Activated naive CD8-positive, alpha-beta T cell treated with anti-CD3 and anti-CD28 coated beads, Interleukin-2, amount 50 U/mL, for 24 hours (primary cell): ENCODE data around the gene EXOC3.
A peak's percentile ranks its signal among the peaks of the same experiment; 100 is the strongest.
"Not testable (repeated sequence)": the region's sequence is repeated elsewhere in the genome, so short reads cannot be mapped to it uniquely, and the experiment has no call there.

ENCODE experiments used
- ATAC-seq: fragments of 150-1000 bp; cut with Tn5 transposase; one replicate; pipeline ENCODE4 v1.10.0; 2021
- DNase-seq: peaks from one replicate; pipeline ENCODE4 v3.0.0; 2021
- H3K27ac Mint-ChIP-seq: one replicate; pipeline ENCODE4 v1.8.0; 2021; ENCODE audit warnings: mild to moderate bottlenecking, mixed read lengths
- H3K27me3 Mint-ChIP-seq: one replicate; pipeline ENCODE4 v1.8.0; 2021; ENCODE audit warnings: mixed read lengths
- H3K36me3 Mint-ChIP-seq: one replicate; pipeline ENCODE4 v1.8.0; 2021; ENCODE audit warnings: low read depth, mixed read lengths
- H3K4me1 Mint-ChIP-seq: one replicate; pipeline ENCODE4 v1.8.0; 2021; ENCODE audit warnings: mixed read lengths
- H3K4me3 Mint-ChIP-seq: one replicate; pipeline ENCODE4 v1.8.0; 2021; ENCODE audit warnings: mild to moderate bottlenecking, moderate library complexity, mixed read lengths
- H3K9me3 Mint-ChIP-seq: one replicate; pipeline ENCODE4 v1.8.0; 2021; ENCODE audit warnings: mixed read lengths

Gene EXOC3

DNA sequence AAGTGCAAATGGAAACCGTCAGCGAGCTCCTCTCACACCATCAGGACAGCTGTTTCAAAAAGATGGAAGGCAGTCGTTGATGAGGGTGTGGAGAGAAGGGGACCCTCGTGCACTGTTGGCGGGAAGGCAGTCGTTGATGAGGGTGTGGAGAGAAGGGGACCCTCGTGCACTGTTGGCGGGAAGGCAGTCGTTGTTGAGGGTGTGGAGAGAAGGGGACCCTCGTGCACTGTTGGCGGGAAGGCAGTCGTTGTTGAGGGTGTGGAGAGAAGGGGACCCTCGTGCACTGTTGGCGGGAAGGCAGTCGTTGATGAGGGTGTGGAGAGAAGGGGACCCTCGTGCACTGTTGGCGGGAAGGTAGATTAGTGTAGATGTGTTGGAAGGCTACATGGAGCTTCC lies 40.8 kb upstream of the EXOC3 start:
- H3K27ac Mint-ChIP-seq, H3K9me3 Mint-ChIP-seq, ATAC-seq, H3K4me3 Mint-ChIP-seq, DNase-seq: not testable (repeated sequence)
- peaks cover 22% of the 10 kb centered on the region for H3K36me3 Mint-ChIP-seq
- H3K27me3 Mint-ChIP-seq: peaks cover 12% of the 10 kb centered on the region
- peaks cover 46% of the 10 kb centered on the region for H3K4me1 Mint-ChIP-seq

GRCh38 chr5:402615-403359 lies 40.2 kb upstream of the EXOC3 start:
- Mint-ChIP-seq H3K9me3 (no peaks in the 10 kb centered on the region), H3K4me1 (peaks cover 46% of the 10 kb centered on the region), H3K27me3 (peaks cover 12% of the 10 kb centered on the region), H3K27ac (no peak overlapping the region), H3K4me3 (peak overlapping the region; percentile 18), H3K36me3 (peaks cover 22% of the 10 kb centered on the region)
- ATAC-seq: peak; percentile 11
- DNase-seq: no peak

DNA sequence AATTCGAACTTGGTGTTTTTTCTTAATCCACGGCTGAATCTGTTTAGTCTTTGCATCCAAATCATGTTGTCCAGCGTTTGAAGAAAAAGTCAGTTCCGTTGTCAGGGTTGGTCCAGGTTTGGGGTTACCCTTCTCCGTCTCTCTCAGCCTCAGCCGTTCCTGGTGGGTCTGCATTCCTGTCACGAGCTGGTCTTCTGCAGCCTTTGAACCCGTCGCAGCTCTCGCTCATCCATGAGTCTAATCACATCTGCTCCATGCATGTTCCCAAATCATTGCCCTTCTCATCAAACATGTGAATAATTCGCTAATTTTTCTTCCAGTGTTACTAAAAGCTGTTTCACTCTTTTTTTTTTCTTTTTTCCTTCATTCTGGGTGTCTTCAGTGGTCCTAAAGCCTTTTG lies 39.0 kb upstream of the EXOC3 start:
- peaks cover 22% of the 10 kb centered on the region for H3K36me3 Mint-ChIP-seq

DNA sequence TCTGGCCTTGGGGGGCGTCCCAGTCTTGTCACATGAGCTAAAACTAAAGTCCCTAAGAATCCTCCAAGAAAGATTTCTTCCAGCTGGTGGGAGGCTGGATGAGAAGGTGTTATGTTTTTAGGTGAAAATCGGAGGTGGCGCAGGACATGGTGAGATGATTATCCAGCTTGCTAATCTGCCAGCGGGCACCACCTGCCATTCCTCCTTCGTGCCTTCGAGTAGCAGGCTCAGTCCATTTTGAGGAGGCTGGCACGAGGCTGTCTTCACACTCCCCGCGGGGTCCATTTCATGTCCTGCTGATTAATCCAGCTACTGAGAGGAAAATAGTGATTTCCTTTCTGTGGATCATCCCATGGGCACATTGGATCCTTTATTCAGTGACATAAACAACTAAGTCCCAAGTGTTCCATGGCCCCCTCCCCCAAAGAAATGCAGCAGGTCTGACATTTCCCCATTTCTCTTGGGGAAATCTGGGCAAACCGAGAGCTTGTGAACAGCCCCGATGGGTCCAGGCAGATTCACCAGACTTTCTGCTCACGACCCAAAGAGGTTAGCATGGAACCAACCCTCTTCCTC lies 38.2 kb upstream of the EXOC3 start:
- Mint-ChIP-seq H3K4me1 (peaks cover 32% of the 10 kb centered on the region), H3K9me3 (no peaks in the 10 kb centered on the region), H3K4me3 (no peak overlapping the region), H3K27me3 (peaks cover 16% of the 10 kb centered on the region), H3K27ac (no peak overlapping the region), H3K36me3 (peaks cover 20% of the 10 kb centered on the region)
- DNase-seq (no peak), ATAC-seq (no peak)

More for the DNA sequence above, 39.0 kb upstream of the EXOC3 start:
- peaks cover 12% of the 10 kb centered on the region for H3K27me3 Mint-ChIP-seq
- no peaks in the 10 kb centered on the region for H3K9me3 Mint-ChIP-seq
- no peak overlapping the region for H3K27ac Mint-ChIP-seq
- no peak for ATAC-seq
- H3K4me1 Mint-ChIP-seq: peaks cover 40% of the 10 kb centered on the region
- no peak for DNase-seq
- H3K4me3 Mint-ChIP-seq: no peak overlapping the region

DNA sequence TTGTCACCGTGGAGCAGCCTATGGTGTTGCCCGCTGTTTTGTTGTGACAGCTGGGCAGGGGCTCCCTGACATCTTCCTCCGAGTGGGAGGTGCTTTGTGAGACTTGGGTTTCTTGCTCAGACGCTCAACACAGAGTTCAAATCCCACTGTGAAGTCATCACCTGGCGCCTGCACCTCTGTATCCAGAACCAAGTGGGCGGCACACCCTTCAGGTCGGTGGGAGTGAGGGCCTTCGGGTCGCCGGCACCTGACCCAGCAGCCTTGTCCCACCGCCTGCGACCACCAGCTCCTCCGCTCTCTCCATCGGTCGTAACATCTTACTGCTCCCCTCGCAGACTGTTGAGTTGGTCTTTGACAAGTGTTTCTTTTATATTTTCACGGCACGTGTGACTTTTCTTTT lies 37.6 kb upstream of the EXOC3 start:
- Mint-ChIP-seq H3K27me3 (peaks cover 16% of the 10 kb centered on the region), H3K27ac (peak overlapping the region; percentile 9), H3K9me3 (no peaks in the 10 kb centered on the region), H3K4me3 (no peak overlapping the region), H3K36me3 (peaks cover 16% of the 10 kb centered on the region), H3K4me1 (peaks cover 26% of the 10 kb centered on the region)
- ATAC-seq (no peak), DNase-seq (no peak)

DNA sequence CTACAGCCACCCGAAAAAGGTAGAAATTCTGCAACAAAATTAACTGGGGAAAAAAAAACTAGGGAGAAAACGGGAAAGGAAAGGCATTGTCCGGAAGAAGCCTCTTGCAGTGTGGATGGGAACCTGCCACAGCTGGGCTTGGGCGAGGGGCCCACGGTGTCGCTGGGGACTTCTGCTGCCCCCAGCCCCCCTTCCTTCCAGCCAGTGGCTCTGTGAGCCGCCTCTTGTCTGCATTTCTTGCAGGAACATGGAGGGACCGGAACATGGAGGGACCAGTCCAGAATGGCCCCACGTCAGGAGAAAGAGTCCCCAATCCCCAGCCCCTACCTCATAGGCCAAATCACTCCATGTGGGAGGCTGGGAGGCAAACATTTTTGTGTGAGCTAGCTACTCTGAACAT lies 36.9 kb upstream of the EXOC3 start:
- no peak overlapping the region for H3K27ac Mint-ChIP-seq
- H3K4me3 Mint-ChIP-seq: no peak overlapping the region
- peaks cover 29% of the 10 kb centered on the region for H3K4me1 Mint-ChIP-seq
- ATAC-seq (no peak), DNase-seq (no peak)
- H3K36me3 Mint-ChIP-seq: peaks cover 14% of the 10 kb centered on the region
- H3K27me3 Mint-ChIP-seq: peaks cover 16% of the 10 kb centered on the region
- H3K9me3 Mint-ChIP-seq: no peaks in the 10 kb centered on the region

DNA sequence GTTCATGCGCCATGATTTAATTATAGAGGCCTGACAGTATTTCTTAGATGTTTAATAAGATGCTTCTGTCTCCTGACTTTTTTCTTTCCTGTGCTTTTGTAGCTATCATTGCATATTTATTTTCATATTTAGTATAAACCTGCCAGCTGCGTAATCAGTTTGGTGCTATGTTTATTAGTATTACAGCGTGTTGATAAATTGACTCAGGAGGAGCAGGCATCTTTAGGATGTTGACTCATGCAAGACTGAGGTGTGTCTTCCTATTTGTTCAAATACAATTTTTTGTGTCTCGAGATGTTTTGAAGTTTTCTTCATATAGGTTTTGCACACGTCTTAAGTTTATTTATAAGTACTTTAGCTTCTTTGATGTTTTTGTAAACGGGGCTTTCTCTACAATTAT lies 35.9 kb upstream of the EXOC3 start:
- no peaks in the 10 kb centered on the region for H3K9me3 Mint-ChIP-seq
- peaks cover 33% of the 10 kb centered on the region for H3K4me1 Mint-ChIP-seq
- DNase-seq (no peak), ATAC-seq (no peak)
- H3K4me3 Mint-ChIP-seq: no peak overlapping the region
- peaks cover 9% of the 10 kb centered on the region for H3K36me3 Mint-ChIP-seq
- peaks cover 11% of the 10 kb centered on the region for H3K27me3 Mint-ChIP-seq
- H3K27ac Mint-ChIP-seq: no peak overlapping the region

DNA sequence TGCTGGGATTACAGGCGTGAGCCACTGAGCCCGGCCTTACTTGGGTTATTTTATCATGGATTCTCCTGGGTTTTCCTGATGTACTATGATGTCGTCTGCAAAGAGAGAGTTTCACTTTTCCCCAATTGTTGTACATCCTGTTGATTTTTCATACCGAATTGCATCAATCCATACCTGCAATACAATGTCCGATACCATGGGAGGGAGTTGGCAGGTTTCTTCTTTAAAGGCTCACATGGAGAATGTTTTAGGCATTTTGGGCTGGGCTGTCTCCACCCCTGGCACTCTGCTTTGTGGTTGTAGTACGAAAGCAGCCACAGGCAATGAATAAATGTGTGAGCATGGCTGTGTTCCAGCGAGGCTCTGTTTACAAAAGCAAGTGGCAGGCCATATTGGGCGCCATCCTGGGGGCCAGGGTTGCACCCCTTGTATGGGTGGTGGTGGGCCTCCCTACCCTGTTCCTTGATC lies 35.1 kb upstream of the EXOC3 start:
- Mint-ChIP-seq H3K4me1 (peaks cover 35% of the 10 kb centered on the region), H3K27me3 (peaks cover 10% of the 10 kb centered on the region), H3K36me3 (peaks cover 9% of the 10 kb centered on the region), H3K9me3 (no peaks in the 10 kb centered on the region), H3K4me3 (no peak overlapping the region), H3K27ac (no peak overlapping the region)
- no peak for DNase-seq
- ATAC-seq: no peak

- peaks cover 11% of the 10 kb centered on the region for H3K36me3 Mint-ChIP-seq
- peaks cover 39% of the 10 kb centered on the region for H3K4me1 Mint-ChIP-seq
- no peaks in the 10 kb centered on the region for H3K9me3 Mint-ChIP-seq
- H3K27ac Mint-ChIP-seq: peak overlapping the region; percentile 57
- no peak overlapping the region for H3K4me3 Mint-ChIP-seq
- ATAC-seq: no peak
- no peak for DNase-seq
- H3K27me3 Mint-ChIP-seq: peaks cover 4% of the 10 kb centered on the region
Observed at GRCh38 chr5:410911-411517, 32.0 kb upstream of the EXOC3 start.

DNA sequence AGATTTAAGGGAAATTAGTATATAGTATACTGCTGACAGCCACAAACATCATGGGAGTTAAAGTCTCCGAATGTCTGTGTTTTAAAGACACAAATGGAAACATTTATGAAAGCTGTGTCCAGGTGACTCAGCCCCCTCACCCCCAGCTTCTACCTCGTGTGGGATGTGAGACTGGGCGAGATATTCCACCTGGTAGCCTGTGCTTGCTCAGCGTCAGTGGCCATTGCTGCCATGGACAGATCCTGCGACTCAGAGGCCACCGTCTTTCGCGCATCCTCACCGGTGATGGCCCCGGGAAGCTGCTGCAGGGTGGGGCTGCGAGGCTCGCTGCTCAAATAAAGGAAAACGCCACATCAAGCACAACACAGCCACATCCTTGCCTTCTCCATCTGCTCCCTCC lies 31.2 kb upstream of the EXOC3 start:
- peaks cover 39% of the 10 kb centered on the region for H3K4me1 Mint-ChIP-seq
- peak; percentile 88 for ATAC-seq
- peak; percentile 61 for DNase-seq

GRCh38 chr5:414991-415927 lies 27.7 kb upstream of the EXOC3 start:
- DNase-seq, ATAC-seq, H3K4me3 Mint-ChIP-seq, H3K27ac Mint-ChIP-seq, H3K27me3 Mint-ChIP-seq, H3K9me3 Mint-ChIP-seq: not testable (repeated sequence)
- peaks cover 11% of the 10 kb centered on the region for H3K36me3 Mint-ChIP-seq
- H3K4me1 Mint-ChIP-seq: peaks cover 39% of the 10 kb centered on the region

More for the DNA sequence above, 31.2 kb upstream of the EXOC3 start:
- no peaks in the 10 kb centered on the region for H3K9me3 Mint-ChIP-seq
- peaks cover 11% of the 10 kb centered on the region for H3K36me3 Mint-ChIP-seq
- H3K27ac Mint-ChIP-seq: peak overlapping the region; percentile 57
- H3K4me3 Mint-ChIP-seq: no peak overlapping the region
- H3K27me3 Mint-ChIP-seq: peaks cover 4% of the 10 kb centered on the region

DNA sequence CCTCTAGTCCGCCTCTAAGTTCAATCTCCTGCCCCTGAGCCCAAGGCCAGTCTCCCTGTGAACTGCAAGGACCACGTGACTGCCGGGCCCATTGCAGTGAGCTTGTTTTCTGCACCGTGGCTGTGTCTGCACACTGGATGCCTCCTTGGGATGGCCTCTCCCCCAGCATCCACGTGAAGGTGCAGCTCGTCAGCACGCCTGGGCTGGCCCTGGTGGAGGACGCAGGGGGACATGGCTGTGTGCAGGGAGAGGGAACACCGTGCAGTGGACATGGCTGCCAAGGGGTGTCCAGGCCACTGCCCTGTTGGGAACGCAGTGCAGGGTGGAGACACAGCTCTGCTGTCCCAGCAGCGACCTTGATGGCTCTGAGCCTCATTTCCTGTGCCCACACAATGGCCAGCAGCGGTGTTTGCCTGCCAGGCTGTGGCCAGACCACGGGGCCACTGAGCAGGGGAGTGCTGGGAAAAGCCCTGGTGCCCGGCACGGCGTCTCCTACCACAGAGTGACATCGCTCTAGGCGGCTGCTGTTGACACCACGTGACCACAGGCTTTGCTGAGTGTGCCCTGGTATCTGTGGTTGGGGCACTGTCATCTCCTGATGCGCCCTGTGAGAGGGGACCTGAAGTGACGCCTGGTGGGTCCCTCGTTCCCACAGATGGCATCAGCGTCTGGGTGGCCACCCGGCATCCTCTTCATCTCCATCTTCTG lies 26.9 kb upstream of the EXOC3 start:
- Mint-ChIP-seq H3K27me3 (no peaks in the 10 kb centered on the region), H3K36me3 (peaks cover 10% of the 10 kb centered on the region), H3K27ac (no peak overlapping the region), H3K9me3 (no peaks in the 10 kb centered on the region), H3K4me1 (peaks cover 32% of the 10 kb centered on the region), H3K4me3 (no peak overlapping the region)
- DNase-seq: peak; percentile 23
- ATAC-seq: peak; percentile 53

DNA sequence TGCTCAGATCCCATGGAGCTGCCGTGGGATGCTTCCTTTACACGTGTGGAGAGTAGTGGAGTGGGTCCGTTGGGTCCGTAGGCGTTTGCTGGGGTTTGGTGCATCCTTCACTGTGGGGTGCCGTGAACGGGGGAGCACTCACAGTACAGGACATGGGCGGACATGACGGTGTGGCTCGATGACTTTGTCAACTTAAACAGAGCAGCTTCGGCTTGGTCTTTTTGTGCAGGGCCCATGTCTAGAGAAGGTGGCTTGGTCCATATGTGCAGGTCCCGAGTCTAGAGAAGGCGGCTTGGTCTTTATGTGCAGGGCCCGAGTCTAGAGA lies 26.4 kb upstream of the EXOC3 start:
- Mint-ChIP-seq H3K27me3 (no peaks in the 10 kb centered on the region), H3K4me1 (peaks cover 27% of the 10 kb centered on the region), H3K27ac (no peak overlapping the region), H3K9me3 (no peaks in the 10 kb centered on the region), H3K4me3 (no peak overlapping the region), H3K36me3 (peaks cover 9% of the 10 kb centered on the region)
- DNase-seq: no peak
- no peak for ATAC-seq
